Hepatic stellate cell (primary cell): ENCODE data around the gene APIP.

ENCODE experiments used
- DNase-seq: peaks from one replicate; pipeline ENCODE4 v3.0.0; 2011; ENCODE audit warnings: low spot score

APIP gene, protein sequence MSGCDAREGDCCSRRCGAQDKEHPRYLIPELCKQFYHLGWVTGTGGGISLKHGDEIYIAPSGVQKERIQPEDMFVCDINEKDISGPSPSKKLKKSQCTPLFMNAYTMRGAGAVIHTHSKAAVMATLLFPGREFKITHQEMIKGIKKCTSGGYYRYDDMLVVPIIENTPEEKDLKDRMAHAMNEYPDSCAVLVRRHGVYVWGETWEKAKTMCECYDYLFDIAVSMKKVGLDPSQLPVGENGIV

DNA sequence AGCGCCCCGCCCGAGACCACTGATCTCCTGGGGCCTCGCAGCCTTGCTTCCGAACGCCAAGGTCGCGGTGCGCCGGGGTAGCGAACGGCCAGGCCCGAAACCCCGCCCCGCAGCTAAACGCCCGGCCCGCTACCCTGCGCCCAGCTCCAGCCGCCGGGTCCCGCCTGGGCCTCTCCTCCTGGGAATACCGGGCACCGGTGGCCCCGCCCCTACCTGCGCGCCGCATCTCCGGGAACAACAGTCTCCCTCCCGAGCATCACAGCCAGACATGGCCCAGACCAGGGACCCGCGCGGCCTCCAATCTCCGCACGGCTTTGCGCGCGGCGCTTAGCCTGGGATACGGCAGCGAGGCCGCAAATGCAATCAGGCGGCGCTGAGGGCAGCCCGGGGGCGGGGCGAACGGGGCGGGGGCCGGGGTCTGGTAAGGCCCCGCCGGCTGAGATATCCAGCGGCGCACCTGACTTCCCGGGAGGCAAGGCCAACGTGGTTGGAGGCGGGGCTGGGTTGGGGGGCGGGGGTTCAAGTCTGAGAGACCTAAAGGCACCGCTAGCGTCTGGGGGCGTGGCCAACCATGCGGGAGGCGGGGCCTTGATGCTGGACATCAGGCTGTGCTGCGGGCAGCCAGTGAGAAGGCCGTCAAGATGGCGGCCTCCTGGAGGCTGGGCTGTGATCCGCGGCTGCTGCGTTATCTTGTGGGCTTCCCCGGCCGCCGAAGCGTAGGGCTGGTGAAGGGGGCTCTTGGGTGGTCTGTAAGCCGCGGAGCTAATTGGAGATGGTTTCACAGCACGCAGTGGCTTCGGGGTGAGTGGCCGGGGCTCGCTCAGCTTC is at the start of gene APIP, which contains the start of gene PDHX:
APIP (minus strand) TSS at position 365 of the 828 bp plus-strand sequence; CDS start at position 270, 95 bp downstream.
PDHX (plus strand) TSS at position 604 of the 828 bp plus-strand sequence; CDS start at position 642, 38 bp downstream.
- peak; percentile 92 for DNase-seq

DNA sequence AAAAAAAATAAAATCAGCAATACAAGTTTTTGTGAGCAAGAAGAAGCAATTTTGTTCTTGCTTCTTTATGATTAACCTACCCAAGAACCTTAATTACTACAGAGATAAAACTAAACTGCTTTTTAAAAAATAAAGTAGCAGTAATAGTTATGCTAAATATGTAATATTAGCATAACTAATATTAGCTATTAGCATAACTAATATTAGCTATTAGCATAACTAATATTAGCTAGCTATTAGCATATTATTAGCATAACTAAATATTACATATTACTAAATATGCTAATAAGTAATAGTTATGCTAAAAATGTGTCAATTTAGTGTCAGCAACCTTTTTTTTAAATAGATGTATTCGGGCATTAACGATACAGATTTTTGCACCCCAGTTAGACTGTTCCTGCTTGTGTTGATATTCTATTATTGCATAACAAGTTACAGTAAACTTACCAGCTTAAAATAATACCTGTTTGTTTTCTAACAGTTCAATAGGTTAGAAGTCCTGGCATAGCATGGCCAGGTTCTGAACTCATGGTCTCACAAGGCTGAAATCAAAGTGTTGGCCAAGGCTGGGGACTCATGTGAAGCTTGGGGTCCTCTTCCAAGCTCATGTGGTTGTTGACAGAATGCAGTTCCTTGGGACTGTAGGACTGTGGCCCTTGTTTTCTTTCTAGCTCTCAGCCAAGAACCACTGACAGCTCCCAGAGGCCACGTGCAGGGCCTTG is 48.6 kb upstream of the APIP start:
- DNase-seq, result no peak

DNA sequence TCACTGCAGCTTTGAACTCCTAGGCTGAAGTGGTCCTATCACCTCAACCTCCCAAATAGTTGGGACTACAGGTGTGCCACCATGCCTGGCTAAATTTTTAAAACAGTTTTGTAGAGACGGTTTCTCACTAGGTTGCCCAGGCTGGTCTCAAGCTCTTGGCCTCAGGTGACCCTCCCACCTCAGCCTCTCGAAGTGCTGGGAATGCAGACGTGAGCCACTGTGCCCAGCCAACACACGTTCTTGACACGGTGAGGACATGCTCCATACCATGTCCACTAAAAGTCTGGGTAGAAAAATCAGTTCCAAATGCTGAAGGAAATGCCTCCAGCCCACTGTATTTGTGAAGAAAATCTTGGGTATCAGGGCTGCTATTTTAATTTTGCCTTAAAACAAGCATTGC is 47.2 kb upstream of the APIP start:
- no peak for DNase-seq

DNA sequence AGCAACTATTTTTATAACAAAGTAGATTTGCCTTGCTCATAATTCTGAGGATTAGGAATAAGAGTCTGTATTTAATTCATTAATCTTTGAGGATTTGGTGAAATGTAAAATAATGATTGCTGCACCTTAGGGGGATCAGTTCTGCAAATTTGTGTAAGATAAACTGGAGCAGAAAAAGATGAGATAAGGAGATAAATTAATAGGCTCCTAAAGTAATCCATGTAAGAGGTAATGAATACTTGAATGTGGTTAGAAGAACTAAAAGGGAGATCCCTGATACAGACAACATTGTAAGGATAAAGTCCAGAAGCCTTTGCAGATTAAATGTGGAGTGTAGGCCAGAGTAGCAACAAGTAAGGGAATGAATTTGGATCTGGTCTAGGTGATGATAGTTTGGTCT is 45.9 kb upstream of the APIP start:
- no peak for DNase-seq

DNA sequence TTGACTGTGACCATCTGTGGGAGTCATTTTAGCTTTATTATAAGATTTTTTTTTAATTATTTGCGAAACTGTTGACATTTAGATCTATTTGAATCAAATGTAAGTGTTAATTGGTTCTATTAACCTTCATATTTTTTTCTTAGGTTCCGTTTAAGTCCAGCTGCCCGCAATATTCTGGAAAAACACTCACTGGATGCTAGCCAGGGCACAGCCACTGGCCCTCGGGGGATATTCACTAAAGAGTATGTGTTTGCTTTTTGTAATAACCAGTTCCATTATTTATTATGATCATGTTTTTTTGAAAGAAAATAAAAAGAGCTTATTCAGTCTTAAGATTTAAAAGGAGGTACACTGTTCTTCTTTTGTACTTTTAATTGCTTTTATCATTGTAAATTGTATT is 44.1 kb upstream of the APIP start:
- DNase-seq, result no peak

DNA sequence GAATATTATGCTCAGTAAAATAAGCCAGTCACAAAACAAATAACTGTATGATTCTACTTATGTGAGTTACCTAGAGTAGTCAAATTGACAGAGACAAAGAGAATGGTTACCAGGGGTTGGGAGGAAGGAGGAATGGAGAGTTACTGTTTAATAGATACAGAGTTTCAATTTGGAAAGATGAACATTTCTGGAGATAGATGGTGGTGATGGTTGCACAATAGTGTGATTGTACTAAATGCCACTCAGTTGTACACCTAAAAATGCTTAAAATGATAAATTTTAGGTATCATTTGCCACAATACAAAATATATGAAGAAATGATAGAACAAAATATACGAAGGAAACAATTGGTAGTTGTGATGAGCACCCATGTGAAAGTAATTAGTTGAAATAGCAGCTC is 43.6 kb upstream of the APIP start:
- DNase-seq, result no peak

DNA sequence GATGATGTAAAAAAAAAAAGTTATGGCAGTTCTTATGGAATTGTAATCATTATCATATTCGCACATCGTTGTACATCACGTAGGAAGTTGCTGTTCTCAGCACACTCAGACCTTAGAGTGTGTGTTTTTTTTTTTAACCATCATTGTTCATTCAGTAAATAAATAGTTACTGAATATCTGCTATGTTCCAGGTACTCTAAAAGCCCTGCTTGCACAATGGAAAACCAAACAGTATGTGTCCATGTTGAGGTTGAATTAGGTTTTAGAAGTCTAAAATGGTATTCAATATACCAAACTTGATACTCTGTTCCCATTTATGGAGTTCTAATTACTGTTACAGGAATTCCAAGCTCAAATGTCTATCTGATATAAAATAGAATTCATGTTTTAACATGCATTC is 41.4 kb upstream of the APIP start:
- DNase-seq, result no peak

DNA sequence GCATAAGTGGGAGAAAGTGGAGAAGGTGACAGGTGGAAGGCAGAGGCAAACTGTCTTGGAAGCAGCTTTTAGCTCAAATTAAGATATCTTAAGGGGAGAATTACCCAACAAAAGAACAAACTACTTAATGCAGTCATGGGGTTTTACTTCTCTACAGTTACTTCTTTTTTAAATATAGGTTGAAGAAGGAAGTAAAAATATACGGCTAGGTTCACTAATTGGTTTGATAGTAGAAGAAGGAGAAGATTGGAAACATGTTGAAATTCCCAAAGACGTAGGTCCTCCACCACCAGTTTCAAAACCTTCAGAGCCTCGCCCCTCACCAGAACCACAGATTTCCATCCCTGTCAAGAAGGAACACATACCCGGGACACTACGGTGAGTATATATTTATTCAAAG is 41.0 kb upstream of the APIP start:
- no peak for DNase-seq

DNA sequence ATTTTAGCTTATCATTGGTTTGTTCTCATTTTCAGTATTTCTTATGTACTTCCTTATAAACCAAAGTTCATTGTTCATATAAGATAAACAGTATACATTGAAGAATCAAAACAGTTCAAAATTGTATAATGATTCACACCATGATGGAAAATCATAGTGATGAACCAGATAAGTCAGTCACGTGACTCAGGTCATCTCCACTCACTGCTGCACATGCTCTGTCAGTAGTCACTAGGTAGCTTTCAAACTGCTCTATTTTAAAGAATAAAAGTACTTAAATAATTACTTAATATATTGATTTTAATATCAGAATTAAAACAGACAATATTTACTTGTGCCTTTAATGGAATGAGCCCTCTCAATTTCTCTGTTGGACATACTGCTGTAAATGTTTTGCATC is 37.8 kb upstream of the APIP start:
- DNase-seq, result no peak

DNA sequence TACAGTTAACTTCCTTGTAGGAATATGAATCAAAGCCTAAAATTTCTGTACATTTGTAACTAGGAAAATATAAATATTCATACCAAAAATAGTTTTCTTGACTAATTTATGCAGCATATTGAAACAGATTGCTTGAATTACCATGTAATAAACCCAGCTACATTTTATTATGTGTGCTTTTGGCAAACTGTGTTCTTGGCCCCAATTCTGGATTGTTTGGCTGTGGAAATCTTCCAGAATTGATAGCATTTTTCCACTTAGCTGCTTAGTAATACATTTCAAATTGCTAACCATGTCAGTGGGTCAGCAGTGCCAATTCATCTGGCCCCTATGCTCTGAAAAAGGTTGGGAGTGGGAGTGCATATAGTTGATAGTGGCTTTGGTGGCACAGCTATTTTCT is 32.5 kb upstream of the APIP start:
- no peak for DNase-seq

DNA sequence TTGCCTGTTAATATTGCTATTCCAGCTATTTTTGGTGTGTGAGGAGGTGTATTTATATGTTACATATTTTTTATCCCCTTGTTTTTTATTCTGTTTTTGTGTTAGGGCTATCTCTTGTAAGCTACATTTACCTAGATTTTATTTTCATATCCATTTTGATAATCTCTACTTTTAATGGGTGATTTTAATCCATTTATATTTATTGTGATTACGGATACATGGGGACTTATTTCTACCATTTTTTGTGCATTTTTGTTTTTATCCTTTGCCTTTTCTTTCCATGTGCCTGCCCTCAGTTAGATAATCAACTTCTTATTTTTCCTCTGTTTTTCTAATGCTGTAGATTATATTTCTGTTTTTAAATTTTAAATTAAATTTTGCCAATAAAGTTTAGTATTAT is 28.5 kb upstream of the APIP start:
- DNase-seq, result no peak

DNA sequence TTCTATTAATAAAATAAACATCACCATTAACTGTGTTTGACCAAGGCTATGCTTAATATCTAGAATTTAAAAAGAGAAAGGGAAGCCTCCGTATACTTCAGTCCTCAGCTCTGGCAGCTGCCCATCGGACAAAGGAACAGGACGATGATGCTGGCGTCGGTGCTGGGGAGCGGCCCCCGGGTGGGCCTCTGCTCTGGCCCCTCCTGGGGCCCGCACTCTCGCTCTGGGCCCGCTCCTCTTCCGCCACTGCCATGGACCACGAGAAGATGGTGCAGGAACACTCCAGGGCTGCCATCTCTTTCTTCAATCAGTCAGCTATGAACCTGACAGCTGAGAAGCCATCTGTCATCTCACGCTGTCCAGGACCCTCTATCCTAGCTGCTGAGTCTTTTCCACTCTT is 25.5 kb upstream of the APIP start:
- no peak for DNase-seq

DNA sequence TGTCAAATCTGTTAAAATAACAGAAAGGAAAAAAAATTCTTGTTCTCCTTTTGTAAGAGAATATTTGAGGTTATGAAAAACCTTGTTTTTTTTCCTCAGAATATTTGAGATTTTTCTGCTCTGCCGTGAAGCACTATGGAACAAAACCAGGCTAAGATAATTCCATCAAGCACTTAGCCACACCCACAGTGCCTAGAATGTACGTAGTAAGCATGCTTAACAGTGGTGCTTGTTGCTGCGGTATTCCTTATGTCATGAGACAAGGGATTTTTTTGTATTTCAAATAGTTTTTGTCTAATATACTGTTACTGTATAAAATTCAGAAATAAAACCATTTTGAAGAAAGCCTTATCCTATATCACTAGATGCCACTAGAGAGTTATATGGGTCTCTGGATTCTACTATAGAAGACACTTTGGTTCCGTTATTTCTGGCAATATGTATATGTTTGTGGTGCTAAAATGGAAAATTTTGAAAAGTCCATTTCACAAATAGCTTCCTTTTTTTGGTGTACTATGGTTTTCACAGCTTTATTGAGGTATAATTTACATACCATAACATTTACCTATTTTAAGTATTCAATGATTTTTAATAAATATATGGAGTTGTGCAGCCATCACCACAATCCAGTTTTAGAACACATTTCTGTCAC is 24.0 kb upstream of the APIP start:
- DNase-seq, result no peak

DNA sequence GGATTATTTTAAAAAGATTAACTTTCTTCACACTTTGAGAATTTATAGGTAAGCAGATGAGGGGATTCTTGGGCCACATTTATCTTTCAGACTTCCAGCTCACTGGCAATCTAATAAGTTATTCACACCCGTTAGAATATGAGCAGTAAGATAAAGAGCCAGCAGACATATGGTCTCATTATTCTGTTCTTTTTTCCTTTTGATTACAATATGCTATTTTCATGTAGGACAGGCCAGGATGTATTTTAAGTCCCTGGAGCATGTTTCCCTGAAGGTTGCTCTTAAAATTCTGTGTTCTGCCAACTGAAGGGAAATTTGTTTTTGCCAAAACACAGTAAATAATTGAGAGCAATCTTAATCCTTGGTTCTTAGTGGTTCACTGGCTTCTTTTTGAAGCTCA is 22.4 kb upstream of the APIP start:
- no peak for DNase-seq

DNA sequence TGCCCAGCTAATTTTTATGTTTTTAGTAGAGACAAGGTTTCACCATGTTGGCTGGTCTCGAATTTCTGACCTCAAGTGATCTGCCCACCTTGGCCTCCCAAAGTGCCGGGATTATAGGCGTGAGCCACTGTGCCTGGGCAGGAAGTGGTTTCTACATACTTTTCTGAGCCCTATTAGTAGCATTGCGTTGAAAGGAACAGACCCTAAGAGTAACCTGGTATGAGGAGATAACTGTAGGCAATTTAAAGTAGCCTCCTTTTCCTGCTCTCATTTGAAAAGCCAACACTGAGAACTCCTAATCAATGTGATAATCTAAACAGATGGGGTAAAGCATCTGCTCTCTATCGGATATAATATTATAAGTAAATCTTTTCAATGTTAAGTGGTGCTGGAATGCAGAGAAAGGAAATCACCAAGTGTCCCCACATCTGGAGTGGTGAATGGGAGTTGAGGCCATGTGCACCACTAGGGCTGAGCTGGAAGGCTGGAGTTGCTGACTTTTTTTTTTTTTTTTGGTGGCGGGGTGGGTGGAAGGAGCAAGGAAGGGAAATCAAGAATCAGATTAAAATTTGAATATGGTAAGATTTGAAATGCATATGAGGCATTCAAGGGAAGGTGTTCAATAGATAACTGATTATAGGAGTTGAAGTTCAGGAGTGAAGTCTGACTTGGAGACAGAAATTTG is 20.9 kb upstream of the APIP start:
- no peak for DNase-seq

DNA sequence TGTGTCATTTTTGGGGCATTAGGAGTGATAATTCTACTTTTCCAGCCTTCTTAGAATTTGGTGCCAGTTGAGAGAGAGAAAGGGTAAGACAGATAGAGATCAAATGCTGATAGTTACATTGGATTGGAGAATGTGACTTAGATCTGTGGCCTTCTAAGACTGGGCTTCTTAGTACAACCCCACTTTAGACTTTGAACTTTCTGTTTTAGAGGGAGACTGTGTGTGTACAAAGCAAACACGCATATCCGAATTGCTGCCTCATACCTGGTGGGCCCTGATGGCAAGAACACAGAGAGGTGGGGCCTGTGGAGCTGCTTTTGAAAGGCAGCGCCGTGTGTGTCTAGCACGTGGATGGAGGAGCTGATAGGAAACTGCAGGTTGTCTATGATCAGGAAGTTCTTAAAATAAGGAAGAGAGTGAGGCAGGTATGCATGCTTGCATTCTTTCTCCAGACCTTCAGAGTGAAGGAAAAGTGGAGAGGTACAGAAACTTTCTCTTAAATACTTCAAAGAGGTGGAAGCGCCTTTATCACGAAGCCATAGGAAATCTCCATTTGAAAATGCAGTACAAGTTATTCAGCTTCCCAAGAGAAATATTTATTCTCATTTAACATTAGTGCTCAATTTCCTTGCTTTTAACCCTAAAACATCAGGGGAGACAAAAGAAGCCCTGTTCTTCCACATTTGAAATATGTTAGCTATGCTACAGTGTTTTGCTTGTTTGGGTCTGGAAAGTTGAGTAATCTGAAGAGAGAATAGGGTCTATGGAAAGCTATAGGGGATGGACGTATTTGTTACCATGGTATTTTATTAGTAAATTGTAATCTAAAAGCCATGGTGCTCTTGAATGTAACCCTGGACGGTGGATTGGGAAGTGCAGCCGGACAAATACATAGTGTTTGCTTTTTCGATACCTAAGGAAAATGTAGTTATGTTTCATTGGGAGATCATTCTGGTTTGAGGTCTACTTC is 13.9 kb upstream of the APIP start:
- DNase-seq, result no peak

DNA sequence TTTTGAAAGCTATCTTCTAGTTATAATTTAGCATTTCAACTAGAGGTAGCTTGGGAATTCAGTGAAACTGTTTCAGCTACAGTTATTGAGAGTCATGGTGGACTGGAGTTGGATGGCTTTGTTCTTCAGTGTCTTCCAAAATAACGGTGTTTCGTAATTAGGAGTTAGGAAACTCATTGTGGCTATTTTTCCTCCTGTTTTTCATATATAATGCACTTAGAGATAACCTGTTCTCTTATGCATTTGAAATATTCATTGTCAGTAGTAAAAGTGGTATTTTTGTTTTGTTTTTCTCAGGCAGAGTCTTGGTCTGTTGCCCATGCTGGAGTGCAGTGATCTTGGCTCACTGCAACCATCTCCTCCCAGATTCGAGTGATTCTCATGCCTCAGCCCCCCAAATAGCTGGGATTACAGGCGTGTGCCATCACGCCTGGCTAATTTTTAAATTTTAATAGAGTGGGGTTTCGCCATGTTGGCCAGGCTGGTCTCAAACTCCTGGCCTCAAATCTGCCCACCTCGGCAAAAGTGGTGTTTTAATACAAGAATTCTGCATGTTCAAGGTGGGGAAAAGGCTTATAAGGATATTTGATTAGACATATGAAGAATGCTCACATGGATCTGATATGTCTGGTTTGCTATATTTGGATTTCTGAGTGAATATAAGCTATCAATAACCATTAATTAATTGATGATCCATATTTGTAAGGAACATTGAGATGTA is 12.9 kb upstream of the APIP start:
- no peak for DNase-seq

DNA sequence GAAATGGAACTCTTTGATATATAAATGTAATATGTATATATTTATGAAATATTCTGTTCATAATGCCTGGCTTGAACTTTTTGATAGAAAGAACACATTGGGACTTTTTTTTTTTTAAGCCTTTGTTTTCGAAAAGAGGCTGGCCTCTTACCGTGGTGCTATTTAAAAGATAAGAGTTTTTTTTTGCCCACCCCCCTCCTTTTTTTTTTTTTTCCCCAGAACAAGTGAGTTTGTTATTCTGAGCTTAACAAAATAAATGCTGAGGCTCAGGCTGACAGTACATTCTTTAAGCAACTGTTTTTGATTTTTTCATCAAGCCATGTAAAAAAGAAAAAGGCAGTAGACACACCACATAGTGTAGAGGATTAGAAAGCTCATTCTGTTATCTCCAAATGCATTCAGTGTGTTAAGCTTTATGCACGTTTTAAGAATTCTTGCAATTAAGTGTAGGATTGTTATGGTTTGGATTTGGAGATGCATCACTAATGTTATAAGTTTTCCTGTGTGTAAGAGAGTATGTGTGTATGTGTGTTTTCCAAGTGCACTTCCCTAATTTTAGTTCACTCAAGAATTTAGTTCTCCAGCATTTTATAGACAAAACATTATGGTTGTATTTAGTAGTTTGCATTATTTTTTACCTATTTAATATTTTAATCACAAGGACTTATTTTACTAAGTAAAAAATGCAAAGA is 12.2 kb upstream of the APIP start:
- DNase-seq, result no peak

DNA sequence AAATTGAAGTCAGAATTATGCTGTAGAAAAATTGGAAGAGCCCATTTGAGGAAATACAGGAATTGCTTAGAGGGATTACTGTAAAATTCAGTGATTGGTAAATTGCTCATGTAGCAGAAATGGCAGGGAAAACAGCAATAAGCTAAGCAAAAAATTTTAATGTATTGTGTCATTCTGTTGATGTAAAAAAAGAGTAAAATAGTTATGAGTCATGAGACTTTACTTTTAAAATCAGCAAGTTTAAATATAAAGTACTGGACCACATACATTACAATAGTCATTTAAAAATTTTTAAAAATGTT is 10.6 kb upstream of the APIP start:
- DNase-seq, result no peak
